NB4 (cell line): ENCODE results near the gene SRC.

ENCODE experiments used
- DNase-seq: peaks from one replicate; pipeline ENCODE4 v3.0.0; 2010; ENCODE audit warnings: low read depth
- H3K4me3 ChIP-seq: one replicate; pipeline ENCODE4 v1.5.1; 2011; ENCODE audit warnings: mild to moderate bottlenecking, low read depth, low read length, moderate library complexity
- CTCF ChIP-seq: IDR thresholded peaks from one replicate; pipeline ENCODE4 v1.5.1; 2012; ENCODE audit warnings: low read depth, low read length
- MYC ChIP-seq: IDR thresholded peaks from 2 replicates; pipeline ENCODE4 v1.6.1; 2011; ENCODE audit warnings: low read depth, low read length
- POLR2A ChIP-seq: IDR thresholded peaks from 2 replicates; pipeline ENCODE4 v1.6.1; 2011; ENCODE audit warnings: mild to moderate bottlenecking; ENCODE audit not compliant: insufficient read length; ENCODE audit errors: extremely low read depth
- TF ChIP-seq, protein P1 (sequence below): IDR thresholded peaks from 2 replicates; pipeline ENCODE4 v1.6.1; 2011; ENCODE audit warnings: low read depth, low read length

SRC gene

GRCh38 chr20:37349517-37350491 lies 3.9 kb downstream of the SRC start:
- DNase-seq, result peak; percentile 84
- H3K4me3 ChIP-seq, result no peak overlapping the region
- TF ChIP-seq, protein P1, sequence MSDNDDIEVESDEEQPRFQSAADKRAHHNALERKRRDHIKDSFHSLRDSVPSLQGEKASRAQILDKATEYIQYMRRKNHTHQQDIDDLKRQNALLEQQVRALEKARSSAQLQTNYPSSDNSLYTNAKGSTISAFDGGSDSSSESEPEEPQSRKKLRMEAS, result no peak
- no peak for TF ChIP-seq CTCF
- no peak for TF ChIP-seq POLR2A
- no peak for TF ChIP-seq MYC

DNA sequence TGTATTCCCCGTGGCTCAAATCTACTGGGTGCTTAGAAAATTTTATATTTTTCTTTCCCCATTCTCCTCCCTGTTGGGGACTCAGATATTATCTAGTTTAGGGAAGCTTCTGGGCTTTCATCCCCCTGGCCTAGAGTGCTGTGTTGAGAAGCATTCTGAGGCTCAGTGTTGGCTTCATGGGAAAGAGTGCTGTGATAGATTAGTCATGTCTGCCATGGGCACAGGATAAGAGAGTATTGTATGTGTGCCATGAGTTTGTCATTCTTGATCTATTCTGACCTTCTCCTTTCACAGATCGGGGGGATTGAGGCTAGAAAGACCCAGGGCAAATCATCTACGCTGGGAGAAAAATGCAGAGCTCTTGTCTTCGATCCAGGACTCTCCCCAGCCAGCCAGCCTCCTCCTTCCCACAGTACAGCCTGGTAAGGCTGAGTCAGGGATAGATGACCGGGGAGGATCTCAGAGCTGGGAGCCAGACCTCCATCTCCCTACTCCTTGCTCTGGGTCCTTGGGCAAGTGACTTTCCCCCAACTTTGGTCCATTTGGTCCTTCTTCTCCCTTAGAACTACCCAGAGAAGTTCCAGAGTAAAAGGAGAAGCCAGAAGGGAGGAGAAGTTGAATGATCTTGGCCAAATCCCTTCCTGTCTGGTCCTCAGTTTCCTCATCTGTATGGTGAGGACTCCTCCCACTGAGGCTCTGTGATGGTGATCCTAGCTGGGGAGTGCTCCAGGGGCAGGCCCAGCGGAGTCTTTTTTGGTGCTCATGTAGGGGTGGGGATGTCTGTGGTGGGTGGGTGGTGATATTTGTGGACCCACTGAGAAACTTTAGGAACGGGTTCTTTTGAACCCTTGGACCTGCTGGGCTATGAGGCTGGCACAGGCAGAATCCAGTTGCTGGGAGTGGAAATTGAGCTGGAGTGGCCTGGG lies 5.0 kb downstream of the SRC start:
- no peak overlapping the region for H3K4me3 ChIP-seq
- TF ChIP-seq CTCF (no peak), POLR2A (no peak), MYC (no peak)
- no peak for DNase-seq

DNA sequence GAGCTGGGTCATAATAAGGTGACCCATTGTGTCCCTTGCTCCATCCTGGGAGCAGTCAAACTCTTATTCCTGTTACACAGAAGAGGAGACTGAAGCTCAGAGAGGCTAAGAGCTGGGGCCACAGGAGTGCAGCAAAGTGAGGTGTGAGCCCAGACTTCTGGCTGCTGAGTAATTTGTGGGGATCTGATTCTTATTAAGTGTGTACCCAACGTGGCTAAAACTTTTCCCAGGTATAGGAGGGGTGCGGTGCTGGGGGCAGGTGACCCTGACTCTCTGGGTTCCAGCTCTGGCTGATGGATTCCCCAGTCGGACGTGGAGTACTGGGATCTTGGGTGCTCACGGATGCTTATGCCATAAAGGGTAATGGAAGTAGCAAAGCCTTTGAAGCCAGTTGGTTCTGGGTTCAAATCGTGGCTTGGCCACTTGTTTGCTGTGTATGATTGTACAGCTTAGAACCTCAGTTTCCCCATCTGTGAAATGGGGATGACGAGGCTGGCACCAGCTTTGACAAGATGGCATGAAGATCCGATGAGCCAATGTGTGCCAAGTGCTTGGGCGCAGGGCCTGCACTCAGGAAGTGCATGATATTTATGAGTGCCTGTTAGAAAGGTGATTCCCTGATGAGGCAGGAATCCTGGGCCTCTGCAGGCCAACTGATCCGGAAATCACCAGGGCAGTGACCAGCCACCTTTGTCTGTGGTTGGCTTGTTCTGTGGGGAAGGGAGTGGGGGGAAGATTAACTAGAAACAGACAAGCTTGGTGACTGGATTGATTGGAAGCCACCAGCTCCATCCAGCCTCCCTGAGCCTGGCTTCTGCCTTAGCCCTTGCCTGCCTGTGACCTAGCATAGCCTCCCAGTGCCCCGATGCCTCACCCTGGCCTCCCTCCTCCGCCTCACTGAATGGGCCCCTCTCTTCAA lies 6.0 kb downstream of the SRC start:
- no peak overlapping the region for H3K4me3 ChIP-seq
- DNase-seq, result no peak
- TF ChIP-seq, protein P1, result no peak
- TF ChIP-seq POLR2A, result no peak
- TF ChIP-seq CTCF, result no peak
- TF ChIP-seq MYC, result no peak

- no peak overlapping the region for H3K4me3 ChIP-seq
- DNase-seq, result no peak
- TF ChIP-seq POLR2A (no peak), MYC (no peak), CTCF (no peak)
- TF ChIP-seq, protein P1, result no peak
These were observed 6.7 kb downstream of the SRC start for GRCh38 chr20:37352608-37352980.

GRCh38 chr20:37353285-37353849 lies 7.4 kb downstream of the SRC start:
- H3K4me3 ChIP-seq, result no peak overlapping the region
- DNase-seq, result no peak
- TF ChIP-seq POLR2A (no peak), MYC (no peak), CTCF (no peak)
- TF ChIP-seq, protein P1, result no peak
